GM12872 (cell line): Measurements from ENCODE around the gene MCM10.

ENCODE experiments used
- CTCF ChIP-seq: IDR thresholded peaks from 3 replicates; pipeline ENCODE4 v1.5.1; 2011; ENCODE audit warnings: low read depth, mild to moderate bottlenecking, low read length, moderate library complexity; ENCODE audit not compliant: insufficient read depth

Gene MCM10

GRCh38 chr10:13206546-13207443 lies 45.4 kb downstream of the MCM10 start:
- TF ChIP-seq CTCF, result peak; percentile 46; the same call in 1 of the 3 replicates

GRCh38 chr10:13213163-13213562 lies 51.8 kb downstream of the MCM10 start:
- TF ChIP-seq CTCF, result no peak

- TF ChIP-seq CTCF, result no peak
These were observed 57.5 kb downstream of the MCM10 start for GRCh38 chr10:13218878-13219277.

GRCh38 chr10:13219685-13220670 lies 58.6 kb downstream of the MCM10 start:
- TF ChIP-seq CTCF, result peak; percentile 29; the same call in 1 of the 3 replicates

- no peak for TF ChIP-seq CTCF
These were observed 60.2 kb downstream of the MCM10 start for GRCh38 chr10:13221572-13221971.

GRCh38 chr10:13222151-13222550 lies 60.8 kb downstream of the MCM10 start:
- TF ChIP-seq CTCF, result no peak

- no peak for TF ChIP-seq CTCF
These were observed 61.2 kb downstream of the MCM10 start for GRCh38 chr10:13222566-13222965.
